PC-9 (cell line): ENCODE data around the gene DEPP1. TPM values are rescaled to one million over a fixed set of nuclear protein-coding genes. Genes with fewer than 3 reads are reported as not detected.

Source experiments
- BruUV-seq: library from RNA; stranded (reverse); fragments of 400-500 nt; replicated peaks from 2 replicates; lab custom pipeline; 2021; lab: Mats Ljungman, UMichigan
- CTCF ChIA-PET: fragments of 300-600 bp; sonication (Branson Sonifier 250); formaldehyde crosslinking; loops from one replicate; lab custom pipeline; 2022; ENCODE audit warnings: antibody characterized with exemption; lab: Charles Lee
- POLR2A ChIA-PET: fragments of 300-600 bp; sonication (Branson Sonifier 250); formaldehyde crosslinking; loops from one replicate; lab custom pipeline; 2022; ENCODE audit warnings: antibody characterized with exemption; ENCODE audit not compliant: unreplicated experiment; lab: Charles Lee
- DNase-seq, 2 experiments: peaks; one replicate each; pipeline versions ENCODE4 v3.0.0 to v3.0.0-alpha.2; 2015 to 2022; ENCODE audit warnings: mixed read lengths in 1 of 2
- H2AFZ ChIP-seq: fragments of 200-600 bp; sonication (generic); 2 replicates; pipeline ENCODE4 v1.8.1; 2017; ENCODE audit warnings: antibody characterized with exemption
- H3F3A ChIP-seq: fragments of 200-600 bp; sonication (generic); 2 replicates; pipeline ENCODE4 v1.8.1; 2017; ENCODE audit warnings: antibody characterized with exemption, mild to moderate bottlenecking, low read depth; ENCODE audit not compliant: insufficient read depth
- H3K27ac ChIP-seq: fragments of 200-600 bp; sonication (generic); 2 replicates; pipeline ENCODE4 v1.6.1; 2016; ENCODE audit warnings: mixed run types
- H3K27me3 ChIP-seq: fragments of 200-600 bp; sonication (generic); 2 replicates; pipeline ENCODE4 v1.6.1; 2016; ENCODE audit warnings: low read depth, mixed run types; ENCODE audit not compliant: insufficient read depth
- H3K36me3 ChIP-seq: fragments of 200-600 bp; sonication (generic); 2 replicates; pipeline ENCODE4 v1.6.1; 2016; ENCODE audit warnings: low read depth, mixed run types
- H3K4me1 ChIP-seq: fragments of 200-600 bp; sonication (generic); replicated peaks from 2 replicates; pipeline ENCODE4 v1.6.1; 2016; ENCODE audit warnings: mixed run types; ENCODE audit not compliant: insufficient read depth
- H3K4me2 ChIP-seq: fragments of 200-600 bp; sonication (generic); 2 replicates; pipeline ENCODE4 v1.6.1; 2017; ENCODE audit warnings: mixed run types
- H3K4me3 ChIP-seq: fragments of 200-600 bp; sonication (generic); 2 replicates; pipeline ENCODE4 v1.6.1; 2016; ENCODE audit warnings: mixed run types
- H3K79me2 ChIP-seq: fragments of 200-600 bp; sonication (generic); 2 replicates; pipeline ENCODE4 v1.6.1; 2017; ENCODE audit warnings: low read depth, mixed run types
- H3K9me2 ChIP-seq: fragments of 200-600 bp; sonication (generic); 2 replicates; pipeline ENCODE4 v1.8.1; 2017; ENCODE audit warnings: mild to moderate bottlenecking; ENCODE audit not compliant: insufficient read depth
- H3K9me3 ChIP-seq: fragments of 200-600 bp; sonication (generic); 2 replicates; pipeline ENCODE4 v1.8.1; 2016; ENCODE audit warnings: low read depth; ENCODE audit not compliant: insufficient read depth
- H4K20me1 ChIP-seq: fragments of 200-600 bp; sonication (generic); 2 replicates; pipeline ENCODE4 v1.8.1; 2017; ENCODE audit not compliant: insufficient read depth
- CTCF ChIP-seq: fragments of 200-600 bp; sonication (generic); conservative IDR thresholded peaks from 2 replicates; pipeline ENCODE4 v1.6.1; 2017; ENCODE audit warnings: mixed run types, antibody characterized with exemption, mild to moderate bottlenecking, moderate library complexity
- EZH2 ChIP-seq: fragments of 200-600 bp; sonication (generic); IDR thresholded peaks from 2 replicates; pipeline ENCODE4 v1.8.0; 2017; ENCODE audit warnings: antibody characterized with exemption, low read depth
- intact Hi-C: fragments of 100-400 bp; cut with micrococcal nuclease; formaldehyde crosslinking; loops from one replicate; pipeline ENCODE4 v1.10.0; 2022; ENCODE audit not compliant: unreplicated experiment
- total RNA-seq: library from RNA; stranded (reverse); gene quantifications from 2 replicates; pipeline ENCODE4 v1.2.3, GENCODE V29; 2021

The DEPP1 gene
- total RNA-seq, 1 experiment from 2014 or later, result 13.2 TPM

- no peaks in the 10 kb centered on the region for H3F3A ChIP-seq
- H3K4me3 ChIP-seq, result no peak overlapping the region
- H4K20me1 ChIP-seq, result no peaks in the 10 kb centered on the region
- no peak overlapping the region for H2AFZ ChIP-seq
- DNase-seq, result no peak
- no peaks in the 10 kb centered on the region for H3K9me3 ChIP-seq
- H3K27me3 ChIP-seq, result 0 out of 2 replicates have a peak, but pooled peaks cover 6% of the 10 kb centered on the region
- no TSS peak for BruUV-seq
- no peaks in the 10 kb centered on the region for H3K4me1 ChIP-seq
- ChIA-PET CTCF (interaction anchor here (0.6 kb wide), 2 partner anchors 36 to 140 kb away, joined by 3 to 8 read pairs; no protein-coding TSS in a partner anchor), POLR2A (no interaction called here)
- TF ChIP-seq CTCF (no peak), EZH2 (no peak)
- H3K27ac ChIP-seq, result no peak overlapping the region
- no peaks in the 10 kb centered on the region for H3K9me2 ChIP-seq
- intact Hi-C loops, result loop anchor here (1.0 to 2.0 kb wide), 4 partner anchors 42 to 303 kb away; partner anchors contain the start of gene ZNF22
- H3K79me2 ChIP-seq, result no peaks in the 10 kb centered on the region
- H3K4me2 ChIP-seq, result no peak overlapping the region
- no peaks in the 10 kb centered on the region for H3K36me3 ChIP-seq
Measured at GRCh38 chr10:44931621-44932516, 46.7 kb downstream of the DEPP1 start.

- no peak for TF ChIP-seq EZH2
- no peak for TF ChIP-seq CTCF
- Histone ChIP-seq H3K36me3 (no peaks in the 10 kb centered on the region), H3K4me2 (no peak overlapping the region), H3K79me2 (no peaks in the 10 kb centered on the region), H2AFZ (no peak overlapping the region), H4K20me1 (no peaks in the 10 kb centered on the region), H3K9me2 (no peaks in the 10 kb centered on the region), H3K4me1 (no peaks in the 10 kb centered on the region), H3K27ac (no peak overlapping the region), H3K9me3 (no peaks in the 10 kb centered on the region), H3F3A (no peaks in the 10 kb centered on the region), H3K4me3 (no peak overlapping the region), H3K27me3 (0 out of 2 replicates have a peak, but pooled peaks cover 6% of the 10 kb centered on the region)
- ChIA-PET CTCF (interaction anchor here (0.6 kb wide), 1 partner anchor 140 kb away, joined by 8 read pairs; no protein-coding TSS in a partner anchor), POLR2A (no interaction called here)
- BruUV-seq, result no TSS peak
- intact Hi-C loops, result no loop called here
- DNase-seq, result no peak
Measured at GRCh38 chr10:44930904-44931620, 47.5 kb downstream of the DEPP1 start.
